ENCODE data around the gene ANKS1B.

The ANKS1B gene

DNA sequence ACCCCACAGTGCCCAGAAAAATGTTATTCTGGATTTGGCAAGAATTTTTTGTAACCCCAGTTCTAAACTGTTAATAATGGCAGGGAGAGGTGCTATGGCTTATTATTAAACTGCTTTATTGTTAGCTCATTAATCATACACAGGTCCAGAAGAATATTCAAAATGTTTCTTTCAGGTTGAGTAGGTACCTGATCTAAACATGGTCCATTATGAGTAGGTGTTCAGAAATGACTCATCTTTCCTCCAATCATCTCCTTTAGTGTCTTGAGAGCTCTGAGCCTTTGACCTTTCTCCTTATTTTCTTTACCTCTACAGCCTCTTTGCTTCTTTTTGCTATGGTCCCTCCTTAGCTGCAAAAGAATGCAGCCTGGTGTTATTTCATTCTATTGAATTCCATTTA, 548.2 kb downstream of the ANKS1B start:
- no peak for DNase-seq

DNA sequence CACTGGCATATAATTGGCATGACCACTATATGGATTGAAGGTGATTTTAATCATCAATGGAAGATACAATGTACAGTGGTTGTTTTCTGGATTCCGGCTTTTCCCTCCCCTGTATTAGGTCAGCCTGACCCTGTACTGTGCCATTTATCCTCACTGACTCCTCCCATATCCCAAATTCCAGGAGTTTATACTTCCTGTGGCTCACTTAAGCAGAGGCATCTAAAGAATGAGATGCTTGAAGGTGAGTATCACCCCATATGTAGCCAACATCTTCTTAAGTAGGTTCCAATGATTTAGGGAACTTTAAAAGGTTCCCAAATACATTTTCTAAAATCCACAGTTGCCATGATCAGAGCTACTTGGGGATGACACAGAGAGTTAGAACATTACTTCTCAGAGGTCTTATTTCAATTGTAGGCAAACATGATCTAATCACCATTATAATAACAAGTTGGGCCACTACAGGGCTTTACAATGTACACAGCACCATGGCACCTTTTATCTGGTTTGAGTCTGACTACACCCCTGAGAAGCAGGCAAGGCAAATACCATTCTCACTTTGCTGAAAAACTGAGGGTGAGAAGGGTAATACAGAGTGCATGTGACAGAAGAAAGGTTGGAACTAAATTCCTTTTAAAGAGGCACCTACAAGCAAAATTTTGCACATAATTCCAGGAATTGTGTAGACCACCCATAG, 549.5 kb downstream of the ANKS1B start:
- no peak for DNase-seq

DNA sequence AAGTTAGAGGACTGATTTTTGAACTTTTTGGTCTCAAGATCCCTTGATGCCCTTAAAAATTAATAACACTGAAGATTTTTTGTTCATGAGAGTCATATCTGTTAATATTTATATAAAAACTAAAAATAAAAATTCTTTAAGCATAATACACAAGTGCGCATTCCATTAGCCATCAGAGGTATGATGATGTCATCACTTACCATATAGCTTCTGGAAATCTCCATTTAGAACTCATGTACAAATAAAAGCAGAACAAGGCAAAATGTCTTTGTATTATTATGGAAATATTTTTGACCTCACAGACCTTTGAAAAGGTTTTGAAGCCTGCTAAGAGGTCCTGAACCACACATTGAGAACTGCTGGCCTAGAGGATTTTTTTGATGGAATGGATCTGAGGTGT, 551.6 kb downstream of the ANKS1B start:
- DNase-seq = no peak

DNA sequence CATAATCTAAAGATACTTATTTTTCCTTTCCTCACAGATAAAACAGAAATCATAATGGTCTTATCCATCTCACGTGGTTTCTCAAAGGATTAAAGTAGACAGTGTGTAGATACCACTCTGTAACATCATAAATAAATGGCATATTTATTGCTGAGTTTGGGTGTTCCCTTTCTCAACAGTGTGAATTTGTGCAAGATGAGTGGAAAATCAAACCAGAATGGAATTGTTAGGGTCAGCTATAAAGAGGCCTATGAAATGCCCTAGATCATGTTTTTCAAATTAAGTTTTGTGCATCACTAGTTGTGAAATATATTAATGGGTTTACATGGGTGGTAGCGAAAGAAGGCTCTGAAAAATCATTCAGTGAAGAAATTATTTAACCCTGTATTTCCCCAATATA, 553.5 kb downstream of the ANKS1B start:
- no peak for DNase-seq

DNA sequence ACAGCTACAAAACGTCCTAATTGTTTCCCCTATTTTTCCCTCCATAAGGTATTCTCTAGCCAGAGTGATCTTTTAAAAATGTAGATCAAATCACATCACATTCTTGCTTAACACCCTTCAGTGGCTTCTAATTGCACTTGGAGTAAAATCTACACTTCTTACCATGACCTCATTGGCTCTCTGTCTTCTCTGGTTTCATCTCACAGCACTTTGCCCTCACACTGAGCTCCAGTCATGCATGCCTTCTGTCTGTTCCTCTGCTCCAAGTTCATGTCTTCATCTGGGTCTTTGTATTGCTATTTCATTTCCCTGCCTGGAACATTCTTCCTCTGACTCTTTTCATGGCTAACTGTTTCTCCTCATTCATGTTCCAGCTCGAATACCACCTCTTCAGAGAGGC, 557.6 kb downstream of the ANKS1B start:
- no peak for DNase-seq

DNA sequence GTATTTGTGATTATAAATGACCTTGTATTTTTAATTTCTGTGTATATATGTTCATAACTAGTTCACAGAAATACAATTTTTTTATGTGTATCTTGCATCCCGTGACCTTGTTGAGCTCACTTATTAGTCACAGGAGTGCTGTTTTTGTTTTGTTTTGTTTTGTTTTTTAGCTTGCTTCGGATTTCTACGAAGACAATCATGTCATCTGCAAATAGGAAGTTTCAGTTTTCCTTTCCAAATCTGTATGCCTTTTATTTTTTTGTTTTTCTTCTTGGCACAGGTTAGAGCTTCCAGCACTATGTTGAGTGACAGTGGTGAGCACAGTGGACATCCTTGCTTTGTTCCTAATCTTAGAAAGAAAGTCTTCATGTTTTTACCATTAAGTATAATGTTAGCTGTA, 566.4 kb downstream of the ANKS1B start:
- no peak for DNase-seq

DNA sequence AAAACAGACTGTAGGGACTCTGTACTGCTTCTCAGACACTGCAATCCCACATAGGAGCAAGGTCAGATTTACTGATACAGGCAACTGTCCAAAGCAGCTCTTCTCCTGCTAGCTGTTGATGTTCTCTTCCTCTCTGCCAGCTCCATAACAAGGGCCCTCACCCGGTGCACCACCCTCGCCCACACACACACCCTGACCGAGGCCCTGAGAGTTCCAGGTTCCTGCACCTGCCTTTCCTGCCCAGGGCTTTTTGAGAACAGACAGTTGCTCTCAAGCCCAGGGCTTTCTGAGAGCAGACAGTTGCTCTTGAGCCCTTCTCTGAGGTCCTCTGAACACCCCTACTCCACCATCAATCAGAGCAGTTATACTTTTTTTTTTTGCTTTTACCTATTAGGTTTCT, 571.0 kb downstream of the ANKS1B start:
- DNase-seq = no peak

DNA sequence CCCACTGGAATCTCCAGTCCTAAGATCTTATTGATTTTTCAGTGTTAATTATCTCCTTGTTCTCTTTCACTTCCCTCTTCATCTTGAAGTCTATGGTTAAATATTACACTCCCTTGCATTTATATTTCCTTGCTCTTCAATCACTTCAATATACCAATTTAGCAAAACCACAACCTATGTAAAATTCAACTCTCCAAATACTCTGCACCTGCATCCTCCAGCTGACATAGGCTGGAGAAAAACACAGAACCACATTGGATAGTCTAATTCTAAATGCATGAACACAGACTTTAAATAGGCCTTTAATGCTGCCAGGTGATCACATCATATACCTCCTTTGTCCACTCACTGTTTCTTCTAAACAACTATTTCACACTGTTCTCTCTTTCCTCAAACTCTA, 591.0 kb downstream of the ANKS1B start:
- DNase-seq = no peak

DNA sequence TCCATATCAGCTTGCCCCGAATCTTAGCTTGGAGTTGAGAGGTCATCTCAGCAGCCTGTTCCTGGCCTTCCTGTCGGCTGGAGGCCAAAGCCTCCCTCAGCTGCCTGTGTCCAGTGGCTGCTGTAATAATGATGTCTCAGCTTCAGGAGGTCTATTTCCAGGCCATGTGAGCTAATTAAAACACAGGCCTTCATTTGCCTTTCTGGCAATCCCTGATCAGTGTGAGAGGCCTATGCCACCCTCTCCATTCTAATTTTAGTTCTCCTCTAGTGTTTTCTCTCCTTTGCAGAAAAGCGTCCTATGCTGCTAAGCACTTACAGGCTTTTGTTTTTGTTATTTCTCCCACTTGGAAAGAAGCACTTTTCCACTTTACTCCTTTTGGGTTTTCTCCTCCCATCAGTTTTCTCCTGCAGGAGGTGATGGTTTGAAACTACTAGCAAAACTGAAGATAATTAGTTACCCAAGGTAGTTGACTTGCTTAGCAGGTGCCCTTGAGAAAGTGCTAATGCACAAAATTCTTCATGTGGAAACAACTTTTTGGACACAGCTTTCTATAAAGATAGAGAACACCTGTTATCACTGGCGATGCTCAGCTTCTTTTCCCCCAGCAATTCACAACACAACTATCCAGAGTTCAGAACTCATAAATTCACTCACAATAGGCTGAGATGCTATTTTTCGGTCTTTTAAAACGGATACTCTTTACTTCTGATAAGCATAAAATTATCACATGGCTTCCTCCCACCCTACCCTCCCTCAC, 592.5 kb downstream of the ANKS1B start:
- no peak for DNase-seq

DNA sequence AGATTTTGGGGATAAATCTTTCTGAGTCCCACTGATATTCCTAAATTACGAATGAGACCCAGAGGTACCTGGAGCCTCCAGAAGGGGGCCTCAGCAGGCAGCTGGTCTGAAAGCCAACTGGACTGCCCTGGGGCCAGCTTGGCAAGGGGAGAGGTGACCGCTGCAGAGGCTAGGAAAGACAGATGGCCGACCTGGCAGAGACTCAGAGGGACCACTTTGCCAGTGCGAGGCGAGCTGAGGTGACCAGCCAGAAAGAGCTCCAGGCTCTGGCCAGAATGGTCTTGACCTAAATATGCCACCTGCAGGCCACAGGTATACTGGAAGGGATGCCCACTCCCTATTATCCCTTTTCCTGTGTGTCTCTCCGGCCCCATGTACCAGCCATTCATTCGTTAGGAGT, 594.0 kb downstream of the ANKS1B start:
- no peak for DNase-seq

DNA sequence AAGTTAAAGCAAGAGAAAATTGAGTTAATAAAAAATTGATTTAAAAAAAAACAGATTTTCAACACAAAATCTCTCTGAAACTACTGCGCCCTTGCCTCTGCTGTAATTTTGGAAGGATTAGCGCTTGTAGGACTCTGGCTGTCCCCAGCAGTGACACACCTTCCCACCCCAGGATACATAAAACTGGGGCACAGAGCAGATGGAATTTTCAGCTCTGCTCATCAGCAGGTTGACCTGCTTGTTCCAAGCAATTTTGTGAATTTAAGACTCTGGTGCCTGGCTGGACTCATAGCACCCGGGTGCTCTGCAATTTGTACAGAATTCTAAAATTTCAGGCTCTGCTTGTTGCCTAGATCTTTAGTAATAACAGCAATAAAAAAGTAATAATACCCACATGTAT, 595.0 kb downstream of the ANKS1B start:
- no peak for DNase-seq

DNA sequence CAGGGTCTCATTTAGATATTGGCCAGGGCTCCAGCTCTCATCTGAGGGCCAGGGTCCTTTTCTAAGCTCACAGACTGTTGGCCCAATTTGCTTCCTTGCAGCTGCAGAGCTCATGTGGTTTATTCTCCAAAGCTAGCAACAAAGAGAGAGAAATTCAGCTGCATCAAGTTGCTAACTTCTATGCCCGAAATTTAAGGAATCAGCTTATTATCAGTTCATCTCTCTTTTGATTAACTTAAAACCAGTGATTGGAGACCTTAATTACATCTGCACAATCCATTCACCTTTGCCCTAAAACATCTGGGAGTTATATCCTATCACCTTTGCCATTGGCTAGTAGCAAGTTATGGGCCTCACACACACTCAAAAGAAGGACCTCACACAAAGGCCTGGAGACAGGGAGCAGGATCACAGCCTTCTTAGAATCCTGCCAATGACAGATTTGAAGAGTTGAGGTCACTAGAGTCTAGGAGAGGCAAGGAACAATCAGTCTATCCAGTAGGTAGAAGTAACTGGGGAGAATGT, 596.0 kb downstream of the ANKS1B start:
- DNase-seq = no peak

DNA sequence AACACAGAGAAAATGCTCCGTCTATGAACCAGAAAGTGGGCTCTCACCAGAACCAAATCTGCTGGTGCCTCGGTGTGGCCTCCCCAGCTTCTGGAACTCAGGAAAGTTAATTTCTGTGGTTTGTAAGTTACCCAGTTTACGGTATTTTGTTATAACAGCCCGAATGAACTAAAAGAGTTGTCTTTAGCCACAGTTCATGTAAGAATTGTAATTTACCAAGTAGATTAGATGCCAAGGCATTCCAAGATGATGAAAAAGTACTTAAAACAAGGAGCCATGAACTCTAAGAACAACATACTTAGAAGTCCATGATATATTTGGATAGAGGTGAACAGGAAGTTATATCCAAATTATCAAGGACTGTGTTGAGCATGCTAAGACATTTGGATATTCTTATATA, 597.1 kb downstream of the ANKS1B start:
- no peak for DNase-seq

DNA sequence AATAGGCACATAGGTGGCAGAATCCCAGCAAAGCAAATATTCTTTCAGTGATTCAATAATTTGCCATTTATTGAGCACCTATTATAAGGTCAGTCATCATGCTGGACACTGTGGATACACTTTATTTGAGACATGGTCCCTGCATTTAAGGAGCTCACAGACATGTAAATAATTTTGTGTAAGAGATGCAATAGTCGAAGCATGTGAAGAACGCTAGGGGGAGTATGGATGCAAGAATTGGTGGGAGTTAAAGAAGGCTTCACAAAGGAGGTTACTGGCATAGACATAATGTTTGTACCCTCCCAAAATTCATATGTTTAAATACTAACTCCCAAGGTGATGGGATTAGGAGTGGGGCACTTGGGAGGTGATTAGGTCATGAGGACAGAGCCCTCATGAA, 597.8 kb downstream of the ANKS1B start:
- no peak for DNase-seq

DNA sequence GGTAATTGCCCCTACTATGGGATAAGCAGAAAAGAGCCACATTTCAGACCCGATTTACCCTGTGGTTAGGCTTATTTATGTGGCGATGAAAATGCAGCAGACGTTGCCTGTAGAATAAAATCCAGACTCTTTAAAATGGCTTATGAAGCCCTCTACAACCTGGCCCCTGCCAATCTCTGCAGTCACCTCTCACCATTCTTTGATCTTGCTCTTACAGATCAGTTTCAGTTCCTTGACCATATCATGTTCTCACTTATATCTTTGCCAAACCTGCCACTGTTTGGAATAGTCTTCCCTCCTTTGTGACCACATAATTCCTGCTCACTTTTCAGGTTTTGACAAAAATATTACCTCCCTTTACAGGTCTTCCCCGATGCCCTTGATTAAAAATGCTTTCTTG, 601.5 kb downstream of the ANKS1B start:
- DNase-seq = no peak

DNA sequence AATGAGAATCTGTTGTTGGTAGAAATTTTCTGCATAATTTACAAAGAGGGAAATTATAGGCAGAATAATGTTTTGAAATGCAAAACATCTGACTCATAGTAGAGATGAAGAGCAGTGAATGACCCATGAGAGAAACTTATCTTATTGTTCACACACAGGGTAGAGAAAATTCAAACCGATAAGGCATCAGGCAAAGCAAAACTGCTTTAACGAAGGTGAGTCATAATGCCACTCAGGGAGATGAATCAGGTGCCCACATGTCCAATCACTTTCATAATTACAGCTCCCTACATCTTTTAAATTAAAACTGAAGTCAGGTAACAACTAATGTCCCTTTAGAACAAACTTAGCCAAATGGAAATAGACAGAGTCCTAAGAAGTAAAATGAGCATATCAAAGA, 602.7 kb downstream of the ANKS1B start:
- no peak for DNase-seq

DNA sequence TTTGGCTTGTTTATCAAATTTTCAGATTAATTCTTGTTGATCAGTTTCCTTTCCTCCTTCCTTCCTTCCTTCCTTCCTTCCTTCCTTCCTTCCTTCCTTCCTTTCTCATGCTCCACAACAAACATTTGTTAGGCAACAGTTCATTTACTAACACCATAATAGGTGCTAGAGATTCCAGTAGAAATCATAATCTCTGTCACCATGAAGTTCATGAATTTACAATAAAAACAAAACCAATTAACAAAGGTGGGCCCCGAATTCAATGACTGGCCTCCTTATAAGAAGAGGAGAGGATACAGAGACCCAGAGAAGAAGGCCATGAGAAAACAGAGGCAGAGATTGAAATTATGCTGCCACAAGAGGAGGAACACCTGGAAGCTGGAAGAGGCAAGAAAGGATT, 604.0 kb downstream of the ANKS1B start:
- no peak for DNase-seq

DNA sequence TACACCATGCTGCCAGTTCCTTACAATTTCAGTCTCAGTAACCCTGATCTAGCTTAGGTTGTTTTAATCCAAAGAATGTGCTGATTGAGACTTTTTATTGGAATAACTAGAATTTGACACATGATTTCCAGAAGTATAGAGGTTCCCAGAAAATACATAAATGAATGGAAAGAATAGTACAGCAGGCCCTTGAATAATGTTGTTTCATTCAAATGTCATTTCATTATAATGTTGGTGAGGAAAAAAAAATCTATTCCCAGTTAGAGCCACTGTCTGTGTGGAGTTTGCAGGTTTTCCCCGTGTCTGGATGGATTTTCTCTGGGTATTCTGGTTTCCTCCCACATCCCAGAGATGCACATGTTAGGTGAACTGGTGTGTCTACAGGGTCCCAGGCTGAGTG, 610.7 kb downstream of the ANKS1B start:
- DNase-seq = no peak

DNA sequence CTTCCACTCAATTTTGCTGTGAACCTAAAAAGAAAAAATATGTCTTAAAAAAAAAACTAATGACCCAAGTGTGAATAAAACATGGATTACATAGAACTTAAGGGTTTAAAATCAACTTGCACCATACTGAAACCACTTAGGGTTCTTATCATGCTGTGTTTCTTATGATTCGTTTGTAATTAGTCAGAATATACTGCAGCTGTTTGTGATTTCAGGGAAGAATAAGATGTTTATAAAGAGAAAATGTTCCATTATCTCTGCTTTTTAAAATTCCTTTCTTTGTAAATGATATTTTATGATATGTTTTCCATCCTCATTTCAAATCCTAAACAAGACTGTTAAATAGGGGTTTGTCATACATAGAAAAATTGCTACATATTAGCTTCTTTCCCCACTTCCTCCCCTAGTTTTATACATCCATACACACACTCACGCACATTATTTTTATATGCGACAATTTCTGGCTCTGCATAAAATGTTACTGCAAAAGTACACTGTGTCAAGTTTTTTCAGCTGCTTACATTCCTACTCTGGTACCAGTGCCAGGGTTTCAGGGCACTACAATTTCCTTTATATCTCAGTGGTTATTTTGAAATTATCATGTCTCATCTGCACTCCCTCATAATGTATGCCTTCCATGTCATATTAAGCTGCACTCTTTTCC, 612.3 kb downstream of the ANKS1B start:
- DNase-seq = no peak

DNA sequence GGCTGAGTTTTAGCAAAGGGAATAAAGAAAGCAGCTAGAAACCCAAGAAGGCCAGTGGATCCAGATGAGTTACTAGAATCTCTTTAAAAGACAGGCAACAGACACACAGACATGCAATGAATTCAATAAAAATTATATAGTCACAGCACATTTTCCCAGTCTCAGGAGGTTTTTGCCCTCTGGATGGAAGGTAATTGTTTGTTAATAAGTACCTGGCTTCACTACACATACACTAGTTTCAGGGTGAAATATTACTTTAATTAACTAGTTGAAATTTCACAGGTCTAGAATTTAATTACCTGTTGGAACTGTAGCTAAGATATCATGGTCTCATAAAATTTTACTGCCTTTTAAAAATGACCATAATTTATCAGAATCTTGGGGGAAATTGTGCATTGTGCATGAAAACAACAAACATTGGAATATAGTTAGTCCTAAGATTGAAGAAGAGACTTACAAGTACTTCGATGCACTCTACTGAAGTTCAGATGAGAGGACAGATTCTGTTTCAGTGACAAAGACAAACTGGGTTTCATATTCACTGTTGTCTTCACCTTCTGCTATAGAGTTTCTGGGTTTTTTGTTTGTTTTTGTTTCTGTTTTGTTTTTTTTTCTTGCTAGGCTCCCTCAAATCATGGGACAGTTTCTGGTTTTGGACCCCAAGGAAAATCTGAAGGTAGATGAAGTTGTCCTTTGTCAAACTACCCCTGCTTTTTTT, 614.2 kb downstream of the ANKS1B start:
- no peak for DNase-seq

DNA sequence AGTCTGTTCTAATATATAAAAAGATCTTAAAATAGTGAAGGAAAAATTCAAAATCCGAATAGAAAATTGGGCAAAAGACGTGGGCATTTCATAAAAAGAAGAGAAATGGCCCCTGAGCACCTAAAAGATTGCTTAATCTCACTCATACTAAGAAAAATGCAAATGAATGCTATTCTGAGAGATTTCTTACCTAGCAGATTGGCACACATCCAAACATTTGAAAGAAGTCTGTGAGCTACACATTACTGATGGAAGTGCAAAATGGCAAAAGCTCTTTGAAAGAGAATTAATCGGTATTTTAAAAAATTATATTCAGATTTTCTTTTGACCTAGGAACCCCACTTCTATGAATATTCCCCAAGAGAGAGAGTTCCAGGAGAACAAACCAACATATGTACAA, 617.6 kb downstream of the ANKS1B start:
- DNase-seq = no peak

DNA sequence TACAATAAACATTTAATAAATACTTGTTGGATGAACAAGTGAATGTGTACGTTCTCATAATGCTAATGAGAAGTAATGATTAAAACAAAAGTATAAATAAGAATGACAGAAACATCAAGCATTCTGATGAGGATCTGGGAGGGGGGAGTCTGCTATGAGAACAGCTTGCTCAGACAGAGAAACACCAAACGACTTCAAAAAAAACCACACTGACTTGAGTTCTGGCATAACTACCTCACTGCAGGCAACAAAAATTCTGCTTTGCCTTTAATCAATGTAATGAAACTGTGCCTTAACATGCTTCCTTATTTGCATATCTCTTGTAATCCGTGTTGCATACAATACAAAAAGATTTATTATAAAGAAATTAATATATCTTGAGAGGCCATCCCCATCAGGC, 632.5 kb downstream of the ANKS1B start:
- DNase-seq = no peak

DNA sequence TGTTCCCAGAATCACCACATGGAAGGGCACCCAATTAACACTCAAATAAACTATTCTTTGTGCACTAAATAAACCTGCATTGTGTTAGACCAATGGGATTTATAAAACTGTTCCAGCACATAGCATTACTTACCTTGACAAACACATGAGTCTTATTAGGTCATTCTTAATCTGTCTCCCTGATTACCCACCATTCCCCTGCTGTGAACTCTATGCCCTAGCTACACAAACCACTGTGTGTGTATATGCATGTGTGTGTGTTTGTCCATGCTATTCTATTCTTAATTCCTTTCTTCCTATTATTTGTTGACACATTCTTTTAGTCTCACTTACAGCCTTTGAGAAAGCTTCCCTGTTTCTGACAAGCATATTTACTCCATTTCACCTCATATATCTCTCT, 640.8 kb downstream of the ANKS1B start:
- no peak for DNase-seq
